ES-I3 (cell line): ENCODE data around the gene DHX35.

Experiments
- H3K36me3 ChIP-seq: 2 replicates; pipeline ENCODE4 v1.6.1; 2013; ENCODE audit warnings: mild to moderate bottlenecking, low read length, control low read depth, moderate library complexity; ENCODE audit not compliant: insufficient read depth
- H3K4me1 ChIP-seq: 2 replicates; pipeline ENCODE4 v1.6.1; 2013; ENCODE audit warnings: mild to moderate bottlenecking, control low read depth, low read length; ENCODE audit not compliant: insufficient read depth
- H3K9ac ChIP-seq: 2 replicates; pipeline ENCODE4 v1.6.1; 2013; ENCODE audit warnings: low read depth, mild to moderate bottlenecking, low read length, moderate library complexity
- H3K9me3 ChIP-seq: 2 replicates; pipeline ENCODE4 v1.6.1; 2013; ENCODE audit warnings: mild to moderate bottlenecking, low read length, moderate library complexity; ENCODE audit not compliant: control insufficient read depth, insufficient read depth

Gene DHX35

GRCh38 chr20:39057911-39058310 is 95.8 kb downstream of the DHX35 start:
- Histone ChIP-seq H3K36me3 (no peaks in the 10 kb centered on the region), H3K9ac (no peak overlapping the region), H3K9me3 (no peaks in the 10 kb centered on the region), H3K4me1 (no peaks in the 10 kb centered on the region)

GRCh38 chr20:39059036-39059435 is 96.9 kb downstream of the DHX35 start:
- no peaks in the 10 kb centered on the region for H3K4me1 ChIP-seq

GRCh38 chr20:39066471-39067242 is 104.5 kb downstream of the DHX35 start:
- no peak overlapping the region for H3K9ac ChIP-seq

More at GRCh38 chr20:39059036-39059435, 96.9 kb downstream of the DHX35 start:
- no peak overlapping the region for H3K9ac ChIP-seq
- H3K36me3 ChIP-seq, result no peaks in the 10 kb centered on the region
- H3K9me3 ChIP-seq, result no peaks in the 10 kb centered on the region

GRCh38 chr20:39067526-39068216 is 105.5 kb downstream of the DHX35 start:
- no peaks in the 10 kb centered on the region for H3K36me3 ChIP-seq
- H3K9me3 ChIP-seq, result no peaks in the 10 kb centered on the region

More at GRCh38 chr20:39066471-39067242, 104.5 kb downstream of the DHX35 start:
- Histone ChIP-seq H3K4me1 (no peaks in the 10 kb centered on the region; the same call in 1 of the 2 replicates), H3K36me3 (no peaks in the 10 kb centered on the region), H3K9me3 (no peaks in the 10 kb centered on the region)

GRCh38 chr20:39069976-39070375 is 107.8 kb downstream of the DHX35 start:
- H3K9ac ChIP-seq, result no peak overlapping the region
- no peaks in the 10 kb centered on the region for H3K9me3 ChIP-seq

More at GRCh38 chr20:39067526-39068216, 105.5 kb downstream of the DHX35 start:
- H3K4me1 ChIP-seq, result no peaks in the 10 kb centered on the region; the same call in 1 of the 2 replicates
- H3K9ac ChIP-seq, result no peak overlapping the region

GRCh38 chr20:39070484-39071231 is 108.5 kb downstream of the DHX35 start:
- no peaks in the 10 kb centered on the region; the same call in 1 of the 2 replicates for H3K4me1 ChIP-seq
- no peaks in the 10 kb centered on the region for H3K9me3 ChIP-seq
- no peaks in the 10 kb centered on the region for H3K36me3 ChIP-seq
- H3K9ac ChIP-seq, result no peak overlapping the region

More at GRCh38 chr20:39069976-39070375, 107.8 kb downstream of the DHX35 start:
- Histone ChIP-seq H3K4me1 (no peaks in the 10 kb centered on the region; the same call in 1 of the 2 replicates), H3K36me3 (no peaks in the 10 kb centered on the region)

GRCh38 chr20:39072132-39072531 is 110.0 kb downstream of the DHX35 start:
- no peaks in the 10 kb centered on the region for H3K36me3 ChIP-seq
- no peak overlapping the region for H3K9ac ChIP-seq
- H3K4me1 ChIP-seq, result no peaks in the 10 kb centered on the region
- no peaks in the 10 kb centered on the region for H3K9me3 ChIP-seq

GRCh38 chr20:39072653-39073052 is 110.5 kb downstream of the DHX35 start:
- no peaks in the 10 kb centered on the region for H3K36me3 ChIP-seq
- no peak overlapping the region for H3K9ac ChIP-seq
- H3K9me3 ChIP-seq, result no peaks in the 10 kb centered on the region

GRCh38 chr20:39075731-39076130 is 113.6 kb downstream of the DHX35 start:
- H3K4me1 ChIP-seq, result no peaks in the 10 kb centered on the region
- no peaks in the 10 kb centered on the region for H3K36me3 ChIP-seq
- H3K9ac ChIP-seq, result no peak overlapping the region
- H3K9me3 ChIP-seq, result no peaks in the 10 kb centered on the region

More at GRCh38 chr20:39072653-39073052, 110.5 kb downstream of the DHX35 start:
- no peaks in the 10 kb centered on the region for H3K4me1 ChIP-seq

- Histone ChIP-seq H3K36me3 (no peaks in the 10 kb centered on the region), H3K4me1 (no peaks in the 10 kb centered on the region), H3K9me3 (no peaks in the 10 kb centered on the region), H3K9ac (no peak overlapping the region)
Measured at GRCh38 chr20:39076958-39077357, 114.8 kb downstream of the DHX35 start.

- no peak overlapping the region for H3K9ac ChIP-seq
- H3K9me3 ChIP-seq, result no peaks in the 10 kb centered on the region
- H3K36me3 ChIP-seq, result no peaks in the 10 kb centered on the region
- H3K4me1 ChIP-seq, result no peaks in the 10 kb centered on the region
Measured at GRCh38 chr20:39080326-39080725, 118.2 kb downstream of the DHX35 start.

- H3K9ac ChIP-seq, result no peak overlapping the region
- no peaks in the 10 kb centered on the region for H3K9me3 ChIP-seq
- H3K36me3 ChIP-seq, result no peaks in the 10 kb centered on the region
- H3K4me1 ChIP-seq, result no peaks in the 10 kb centered on the region
Measured at GRCh38 chr20:39081255-39081654, 119.1 kb downstream of the DHX35 start.

- Histone ChIP-seq H3K9ac (no peak overlapping the region), H3K9me3 (no peaks in the 10 kb centered on the region), H3K36me3 (no peaks in the 10 kb centered on the region), H3K4me1 (no peaks in the 10 kb centered on the region)
Measured at GRCh38 chr20:39082622-39083398, 120.7 kb downstream of the DHX35 start.

GRCh38 chr20:39083761-39084160 is 121.6 kb downstream of the DHX35 start:
- H3K36me3 ChIP-seq, result no peaks in the 10 kb centered on the region
- no peaks in the 10 kb centered on the region for H3K4me1 ChIP-seq
- H3K9me3 ChIP-seq, result no peaks in the 10 kb centered on the region
- no peak overlapping the region for H3K9ac ChIP-seq
